Ovary (tissue), 3 donors: Measurements from ENCODE around the gene EML6.

Source experiments
- EP300 ChIP-seq: sonication (generic); formaldehyde crosslinking; IDR thresholded peaks from one replicate; pipeline ENCODE4 v1.6.1; 2017; ENCODE audit warnings: antibody characterized with exemption
- TF ChIP-seq, protein P1 (sequence below), 3 donors: fragments of 450-650 bp in 2 of 3; fragments of 200-600 bp in 1 of 3; IDR thresholded peaks; one replicate each; pipeline versions ENCODE4 v1.5.1 to v1.8.0; 2016 to 2022; ENCODE audit warnings: antibody characterized with exemption in 3 of 3, mild to moderate bottlenecking in 1 of 3
- donor health status: DM: no; HTN: no; CAD: no.

DNA sequence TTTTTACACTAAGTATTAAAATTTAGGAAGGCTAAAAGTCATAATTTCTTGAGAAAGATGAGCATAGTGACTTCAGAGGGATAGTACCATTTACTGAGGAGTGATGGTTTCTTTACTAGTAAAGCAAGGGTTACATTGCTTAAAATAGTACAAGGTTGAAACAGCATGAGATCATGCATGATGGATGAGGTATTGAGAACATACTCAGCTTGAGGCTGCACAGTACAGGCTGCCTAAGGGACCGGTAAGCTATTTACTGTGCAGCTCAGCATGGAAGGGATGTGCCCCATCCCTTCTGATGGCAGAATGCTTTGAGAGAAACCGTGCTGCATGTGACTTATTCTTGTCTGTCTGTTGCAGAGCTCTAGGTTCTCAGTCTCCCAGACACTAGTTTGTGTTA, 122.1 kb downstream of the EML6 start:
- TF ChIP-seq, protein P1, sequence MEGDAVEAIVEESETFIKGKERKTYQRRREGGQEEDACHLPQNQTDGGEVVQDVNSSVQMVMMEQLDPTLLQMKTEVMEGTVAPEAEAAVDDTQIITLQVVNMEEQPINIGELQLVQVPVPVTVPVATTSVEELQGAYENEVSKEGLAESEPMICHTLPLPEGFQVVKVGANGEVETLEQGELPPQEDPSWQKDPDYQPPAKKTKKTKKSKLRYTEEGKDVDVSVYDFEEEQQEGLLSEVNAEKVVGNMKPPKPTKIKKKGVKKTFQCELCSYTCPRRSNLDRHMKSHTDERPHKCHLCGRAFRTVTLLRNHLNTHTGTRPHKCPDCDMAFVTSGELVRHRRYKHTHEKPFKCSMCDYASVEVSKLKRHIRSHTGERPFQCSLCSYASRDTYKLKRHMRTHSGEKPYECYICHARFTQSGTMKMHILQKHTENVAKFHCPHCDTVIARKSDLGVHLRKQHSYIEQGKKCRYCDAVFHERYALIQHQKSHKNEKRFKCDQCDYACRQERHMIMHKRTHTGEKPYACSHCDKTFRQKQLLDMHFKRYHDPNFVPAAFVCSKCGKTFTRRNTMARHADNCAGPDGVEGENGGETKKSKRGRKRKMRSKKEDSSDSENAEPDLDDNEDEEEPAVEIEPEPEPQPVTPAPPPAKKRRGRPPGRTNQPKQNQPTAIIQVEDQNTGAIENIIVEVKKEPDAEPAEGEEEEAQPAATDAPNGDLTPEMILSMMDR (IDR thresholded peaks at IDR 0.05) = no peak
- TF ChIP-seq EP300 = no peak
